HCT116 (cell line): ENCODE data around the gene LIPM. TPM values are rescaled to one million over a fixed set of nuclear protein-coding genes. Genes with fewer than 3 reads are reported as not detected.

ENCODE experiments used
- ATAC-seq: fragments of 200-7000 bp; cut with Tn5 transposase; 2 replicates; pipeline ENCODE4 v1.9.1; 2020; ENCODE audit warnings: mild to moderate bottlenecking, moderate library complexity
- BruUV-seq: library from RNA; stranded (reverse); fragments of 400-500 nt; replicated peaks from 2 replicates; lab custom pipeline; 2021; lab: Mats Ljungman, UMichigan
- CTCF ChIA-PET: fragments of 300-600 bp; sonication (Branson Sonifier 250); formaldehyde crosslinking; loops from one replicate; lab custom pipeline; 2021; ENCODE audit warnings: antibody characterized with exemption; lab: Charles Lee
- POLR2A ChIA-PET: fragments of 300-600, 350-600 bp; sonication (Branson Sonifier 250); formaldehyde crosslinking; loops from one replicate; lab custom pipeline; 2021; ENCODE audit warnings: antibody characterized with exemption; lab: Charles Lee
- RAD21 ChIA-PET, 2 experiments: fragments of 300-600 bp; sonication (Branson Sonifier 250); formaldehyde crosslinking; loops; one replicate each; lab custom pipeline; 2023; ENCODE audit warnings: low total read pairs in 2 of 2; ENCODE audit not compliant: uncharacterized antibody in 2 of 2, unreplicated experiment in 2 of 2, low non-redundant PET in 1 of 2; lab: Charles Lee
- DNase-seq: peaks from one replicate; pipeline ENCODE4 v3.0.0-alpha.2; 2010; ENCODE audit warnings: low read depth, low spot score
- H2AFZ ChIP-seq: fragments of 200-600 bp; shearing (Covaris generic), sonication (generic); 2 replicates; pipeline ENCODE4 v1.6.1; 2017; ENCODE audit warnings: low read depth, mixed run types, mixed read lengths, antibody characterized with exemption, low read length; ENCODE audit not compliant: poor library complexity, severe bottlenecking
- H3K27ac ChIP-seq: 2 replicates; pipeline ENCODE4 v1.5.1; 2012; ENCODE audit warnings: low read depth, low read length
- H3K27me3 ChIP-seq: fragments of 200-600 bp; sonication (generic); 2 replicates; pipeline ENCODE4 v1.6.1; 2016; ENCODE audit warnings: mixed run types, low read length, mixed read lengths; ENCODE audit not compliant: insufficient read depth
- H3K36me3 ChIP-seq, 2 experiments: fragments of 200-500 bp in 1 of 2; fragments of 200-600 bp in 1 of 2; sonication (Bioruptor generic) in 1 of 2; sonication (generic) in 1 of 2; 2 replicates each; pipeline versions ENCODE4 v1.5.1 to v1.6.1; 2014 to 2016; ENCODE audit warnings: low read length in 2 of 2, inconsistent platforms in 1 of 2, mixed read lengths in 1 of 2, mixed run types in 1 of 2; ENCODE audit not compliant: insufficient read depth in 2 of 2, control insufficient read depth in 1 of 2
- H3K4me1 ChIP-seq, 2 experiments: fragments of 200-600 bp in 1 of 2; sonication (generic) in 1 of 2; 2 replicates each; pipeline versions ENCODE4 v1.5.1 to v1.6.1; 2012 to 2017; ENCODE audit warnings: low read length in 2 of 2, inconsistent platforms in 1 of 2, mild to moderate bottlenecking in 1 of 2, mixed read lengths in 1 of 2, mixed run types in 1 of 2, moderate library complexity in 1 of 2; ENCODE audit not compliant: insufficient read depth in 2 of 2, control insufficient read depth in 1 of 2
- H3K4me2 ChIP-seq: fragments of 200-600 bp; sonication (generic); 2 replicates; pipeline ENCODE4 v1.6.1; 2017; ENCODE audit warnings: mixed run types, low read length, mixed read lengths
- H3K4me3 ChIP-seq, 2 experiments: fragments of 200-600 bp in 1 of 2; sonication (generic) in 1 of 2; replicated peaks in 1 of 2; 2 replicates each; pipeline ENCODE4 v1.5.1; 2011 to 2016; ENCODE audit warnings: low read length in 2 of 2, control low read depth in 1 of 2, low read depth in 1 of 2, mild to moderate bottlenecking in 1 of 2, mixed read lengths in 1 of 2, mixed run types in 1 of 2
- H3K79me2 ChIP-seq: fragments of 200-600 bp; sonication (generic); 2 replicates; pipeline ENCODE4 v1.6.1; 2017; ENCODE audit warnings: mild to moderate bottlenecking, mixed run types, low read length, moderate library complexity, mixed read lengths; ENCODE audit not compliant: insufficient read depth
- H3K9ac ChIP-seq: fragments of 200-600 bp; sonication (generic); 2 replicates; pipeline ENCODE4 v1.6.1; 2016; ENCODE audit warnings: low read length, mixed read lengths
- H3K9me2 ChIP-seq: fragments of 200-600 bp; sonication (generic), shearing (Covaris generic); 2 replicates; pipeline ENCODE4 v1.6.1; 2017; ENCODE audit warnings: mixed run types, mild to moderate bottlenecking, moderate library complexity; ENCODE audit not compliant: insufficient read depth
- H3K9me3 ChIP-seq, 2 experiments: fragments of 200-500 bp in 1 of 2; fragments of 200-600 bp in 1 of 2; sonication (Bioruptor generic) in 1 of 2; sonication (generic) in 1 of 2; 2 replicates each; pipeline ENCODE4 v1.6.1; 2014 to 2017; ENCODE audit warnings: low read length in 2 of 2, mixed read lengths in 2 of 2, inconsistent platforms in 1 of 2, low read depth in 1 of 2, mild to moderate bottlenecking in 1 of 2, mixed run types in 1 of 2, moderate library complexity in 1 of 2; ENCODE audit not compliant: control insufficient read depth in 1 of 2, insufficient read depth in 1 of 2
- H4K20me1 ChIP-seq: fragments of 200-600 bp; sonication (generic), shearing (Covaris generic); 2 replicates; pipeline ENCODE4 v1.6.1; 2017; ENCODE audit warnings: mixed run types, mild to moderate bottlenecking, moderate library complexity; ENCODE audit not compliant: insufficient read depth
- CBX3 ChIP-seq: IDR thresholded peaks from 2 replicates; pipeline ENCODE4 v1.6.1; 2012; ENCODE audit warnings: low read depth
- CEBPB ChIP-seq: IDR thresholded peaks from 2 replicates; pipeline ENCODE4 v1.6.1; 2012; ENCODE audit warnings: low read depth
- EZH2 ChIP-seq: fragments of 200-600 bp; sonication (generic); IDR thresholded peaks from 2 replicates; pipeline ENCODE4 v1.6.1; 2017; ENCODE audit warnings: antibody characterized with exemption, mixed run types
- JUND ChIP-seq: IDR thresholded peaks from 2 replicates; pipeline ENCODE4 v1.6.1; 2012
- SP1 ChIP-seq: IDR thresholded peaks from 2 replicates; pipeline ENCODE4 v1.6.1; 2012; ENCODE audit warnings: low read depth
- SRF ChIP-seq: IDR thresholded peaks from 2 replicates; pipeline ENCODE4 v1.6.1; 2012; ENCODE audit warnings: low read depth
- TCF7L2 ChIP-seq: IDR thresholded peaks from 2 replicates; pipeline ENCODE4 v1.7.0; 2011; ENCODE audit warnings: borderline replicate concordance, inconsistent platforms; ENCODE audit not compliant: insufficient read depth, insufficient read length; ENCODE audit errors: extremely low read depth
- YY1 ChIP-seq: IDR thresholded peaks from 2 replicates; pipeline ENCODE4 v1.6.1; 2011; ENCODE audit warnings: low read length, low read depth, moderate library complexity, mild to moderate bottlenecking; ENCODE audit not compliant: insufficient replicate concordance; ENCODE audit errors: extremely low read depth
- ZNF274 ChIP-seq: fragments of 200-500 bp; sonication (Bioruptor generic); IDR thresholded peaks from 2 replicates; pipeline ENCODE4 v1.6.1; 2014; ENCODE audit warnings: mild to moderate bottlenecking, low read depth, low read length, inconsistent platforms
- intact Hi-C: fragments of 100-400 bp; cut with micrococcal nuclease; formaldehyde crosslinking; loops from 2 replicates; pipeline ENCODE4 v1.10.0; 2022
- total RNA-seq: library from RNA; stranded (reverse); gene quantifications from one replicate; pipeline ENCODE4 v1.2.1, GENCODE V29; 2021; ENCODE audit not compliant: unreplicated experiment
- TF ChIP-seq, protein P1 (sequence below): IDR thresholded peaks from 2 replicates; pipeline ENCODE4 v1.6.1; 2011; ENCODE audit warnings: mild to moderate bottlenecking, low read length, moderate library complexity; ENCODE audit not compliant: insufficient replicate concordance; ENCODE audit errors: extremely low read depth
- TF ChIP-seq, protein P2 (sequence below), 3 experiments: fragments of 200-600 bp in 1 of 3; sonication (generic) in 1 of 3; IDR thresholded peaks in 2 of 3; conservative IDR thresholded peaks in 1 of 3; 2 replicates each; pipeline ENCODE4 v1.5.1; 2012 to 2017; ENCODE audit warnings: low read depth in 2 of 3, low read length in 2 of 3, antibody characterized with exemption in 1 of 3, borderline replicate concordance in 1 of 3, control low read depth in 1 of 3, mild to moderate bottlenecking in 1 of 3, mixed read lengths in 1 of 3, mixed run types in 1 of 3, moderate library complexity in 1 of 3; ENCODE audit not compliant: insufficient read depth in 1 of 3
- TF ChIP-seq, protein P3 (sequence below): IDR thresholded peaks from 2 replicates; pipeline ENCODE4 v1.6.1; 2012; ENCODE audit warnings: low read depth
- TF ChIP-seq, protein P4 (sequence below): IDR thresholded peaks from 2 replicates; pipeline ENCODE4 v1.6.1; 2012
- TF ChIP-seq, protein P5 (sequence below): IDR thresholded peaks from 2 replicates; pipeline ENCODE4 v1.6.1; 2012

LIPM gene
- total RNA-seq, 1 experiment from 2014 or later: not detected

DNA sequence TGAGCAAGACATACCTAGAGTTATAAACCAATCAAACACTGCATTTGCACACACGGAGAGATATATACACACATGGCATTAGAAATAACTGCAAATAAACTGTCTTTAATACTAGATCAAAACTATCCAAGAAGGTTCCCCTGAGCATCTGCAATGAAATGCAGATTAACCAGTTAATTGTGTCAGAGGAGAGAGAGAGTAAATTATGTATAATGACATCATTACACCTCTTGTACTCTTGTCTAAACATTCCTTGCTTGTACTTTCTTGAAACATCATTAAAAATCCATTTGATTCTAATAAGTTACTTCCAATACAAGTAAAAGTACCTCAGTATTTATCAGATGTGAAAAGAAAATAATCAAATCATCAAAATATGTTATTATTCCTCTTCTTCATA is 48.2 kb downstream of the LIPM start:
- intact Hi-C loops: no loop called here
- Histone ChIP-seq H3K9me3 (no peaks in the 10 kb centered on the region), H4K20me1 (no peaks in the 10 kb centered on the region), H3K36me3 (no peaks in the 10 kb centered on the region), H3K4me3 (no peak overlapping the region), H3K79me2 (no peaks in the 10 kb centered on the region), H3K4me1 (peaks cover 19 to 45% of the 10 kb centered on the region in 2 experiments), H3K4me2 (peak overlapping the region; percentile 12; the same call in 1 of the 2 replicates), H3K27me3 (no peaks in the 10 kb centered on the region), H3K9ac (no peak overlapping the region), H3K27ac (no peak overlapping the region), H3K9me2 (no peaks in the 10 kb centered on the region), H2AFZ (peak overlapping the region; percentile 3)
- RAD21 ChIA-PET: no interaction called here
- no peak for DNase-seq
- CTCF ChIA-PET: interaction anchor here (1.4 kb wide), 1 partner anchor 83 kb away, joined by 5 read pairs; no protein-coding TSS in a partner anchor
- ATAC-seq: no peak
- no TSS peak for BruUV-seq
- POLR2A ChIA-PET: no interaction called here
- TF ChIP-seq CEBPB (no peak), JUND (no peak), CBX3 (no peak), TCF7L2 (no peak), EZH2 (no peak), ZNF274 (no peak), SRF (no peak), YY1 (no peak), SP1 (no peak)
- TF ChIP-seq, protein P1, sequence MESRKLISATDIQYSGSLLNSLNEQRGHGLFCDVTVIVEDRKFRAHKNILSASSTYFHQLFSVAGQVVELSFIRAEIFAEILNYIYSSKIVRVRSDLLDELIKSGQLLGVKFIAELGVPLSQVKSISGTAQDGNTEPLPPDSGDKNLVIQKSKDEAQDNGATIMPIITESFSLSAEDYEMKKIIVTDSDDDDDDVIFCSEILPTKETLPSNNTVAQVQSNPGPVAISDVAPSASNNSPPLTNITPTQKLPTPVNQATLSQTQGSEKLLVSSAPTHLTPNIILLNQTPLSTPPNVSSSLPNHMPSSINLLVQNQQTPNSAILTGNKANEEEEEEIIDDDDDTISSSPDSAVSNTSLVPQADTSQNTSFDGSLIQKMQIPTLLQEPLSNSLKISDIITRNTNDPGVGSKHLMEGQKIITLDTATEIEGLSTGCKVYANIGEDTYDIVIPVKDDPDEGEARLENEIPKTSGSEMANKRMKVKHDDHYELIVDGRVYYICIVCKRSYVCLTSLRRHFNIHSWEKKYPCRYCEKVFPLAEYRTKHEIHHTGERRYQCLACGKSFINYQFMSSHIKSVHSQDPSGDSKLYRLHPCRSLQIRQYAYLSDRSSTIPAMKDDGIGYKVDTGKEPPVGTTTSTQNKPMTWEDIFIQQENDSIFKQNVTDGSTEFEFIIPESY: no peak
- TF ChIP-seq, protein P2, sequence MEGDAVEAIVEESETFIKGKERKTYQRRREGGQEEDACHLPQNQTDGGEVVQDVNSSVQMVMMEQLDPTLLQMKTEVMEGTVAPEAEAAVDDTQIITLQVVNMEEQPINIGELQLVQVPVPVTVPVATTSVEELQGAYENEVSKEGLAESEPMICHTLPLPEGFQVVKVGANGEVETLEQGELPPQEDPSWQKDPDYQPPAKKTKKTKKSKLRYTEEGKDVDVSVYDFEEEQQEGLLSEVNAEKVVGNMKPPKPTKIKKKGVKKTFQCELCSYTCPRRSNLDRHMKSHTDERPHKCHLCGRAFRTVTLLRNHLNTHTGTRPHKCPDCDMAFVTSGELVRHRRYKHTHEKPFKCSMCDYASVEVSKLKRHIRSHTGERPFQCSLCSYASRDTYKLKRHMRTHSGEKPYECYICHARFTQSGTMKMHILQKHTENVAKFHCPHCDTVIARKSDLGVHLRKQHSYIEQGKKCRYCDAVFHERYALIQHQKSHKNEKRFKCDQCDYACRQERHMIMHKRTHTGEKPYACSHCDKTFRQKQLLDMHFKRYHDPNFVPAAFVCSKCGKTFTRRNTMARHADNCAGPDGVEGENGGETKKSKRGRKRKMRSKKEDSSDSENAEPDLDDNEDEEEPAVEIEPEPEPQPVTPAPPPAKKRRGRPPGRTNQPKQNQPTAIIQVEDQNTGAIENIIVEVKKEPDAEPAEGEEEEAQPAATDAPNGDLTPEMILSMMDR (IDR thresholded peaks at IDR 0.05 in 2 of 3, conservative IDR thresholded peaks at IDR 0.05 in 1 of 3; ENCODE audit: borderline replicate concordance in 1 of 3, insufficient read depth in 1 of 3, low read depth in 2 of 3, low read length in 2 of 3): no peak
- TF ChIP-seq, protein P3, sequence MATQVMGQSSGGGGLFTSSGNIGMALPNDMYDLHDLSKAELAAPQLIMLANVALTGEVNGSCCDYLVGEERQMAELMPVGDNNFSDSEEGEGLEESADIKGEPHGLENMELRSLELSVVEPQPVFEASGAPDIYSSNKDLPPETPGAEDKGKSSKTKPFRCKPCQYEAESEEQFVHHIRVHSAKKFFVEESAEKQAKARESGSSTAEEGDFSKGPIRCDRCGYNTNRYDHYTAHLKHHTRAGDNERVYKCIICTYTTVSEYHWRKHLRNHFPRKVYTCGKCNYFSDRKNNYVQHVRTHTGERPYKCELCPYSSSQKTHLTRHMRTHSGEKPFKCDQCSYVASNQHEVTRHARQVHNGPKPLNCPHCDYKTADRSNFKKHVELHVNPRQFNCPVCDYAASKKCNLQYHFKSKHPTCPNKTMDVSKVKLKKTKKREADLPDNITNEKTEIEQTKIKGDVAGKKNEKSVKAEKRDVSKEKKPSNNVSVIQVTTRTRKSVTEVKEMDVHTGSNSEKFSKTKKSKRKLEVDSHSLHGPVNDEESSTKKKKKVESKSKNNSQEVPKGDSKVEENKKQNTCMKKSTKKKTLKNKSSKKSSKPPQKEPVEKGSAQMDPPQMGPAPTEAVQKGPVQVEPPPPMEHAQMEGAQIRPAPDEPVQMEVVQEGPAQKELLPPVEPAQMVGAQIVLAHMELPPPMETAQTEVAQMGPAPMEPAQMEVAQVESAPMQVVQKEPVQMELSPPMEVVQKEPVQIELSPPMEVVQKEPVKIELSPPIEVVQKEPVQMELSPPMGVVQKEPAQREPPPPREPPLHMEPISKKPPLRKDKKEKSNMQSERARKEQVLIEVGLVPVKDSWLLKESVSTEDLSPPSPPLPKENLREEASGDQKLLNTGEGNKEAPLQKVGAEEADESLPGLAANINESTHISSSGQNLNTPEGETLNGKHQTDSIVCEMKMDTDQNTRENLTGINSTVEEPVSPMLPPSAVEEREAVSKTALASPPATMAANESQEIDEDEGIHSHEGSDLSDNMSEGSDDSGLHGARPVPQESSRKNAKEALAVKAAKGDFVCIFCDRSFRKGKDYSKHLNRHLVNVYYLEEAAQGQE: no peak
- TF ChIP-seq, protein P4, sequence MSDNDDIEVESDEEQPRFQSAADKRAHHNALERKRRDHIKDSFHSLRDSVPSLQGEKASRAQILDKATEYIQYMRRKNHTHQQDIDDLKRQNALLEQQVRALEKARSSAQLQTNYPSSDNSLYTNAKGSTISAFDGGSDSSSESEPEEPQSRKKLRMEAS: no peak
- TF ChIP-seq, protein P5, sequence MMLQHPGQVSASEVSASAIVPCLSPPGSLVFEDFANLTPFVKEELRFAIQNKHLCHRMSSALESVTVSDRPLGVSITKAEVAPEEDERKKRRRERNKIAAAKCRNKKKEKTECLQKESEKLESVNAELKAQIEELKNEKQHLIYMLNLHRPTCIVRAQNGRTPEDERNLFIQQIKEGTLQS: no peak
